Measurements from ENCODE around the gene NELFA.

NELFA gene

DNA sequence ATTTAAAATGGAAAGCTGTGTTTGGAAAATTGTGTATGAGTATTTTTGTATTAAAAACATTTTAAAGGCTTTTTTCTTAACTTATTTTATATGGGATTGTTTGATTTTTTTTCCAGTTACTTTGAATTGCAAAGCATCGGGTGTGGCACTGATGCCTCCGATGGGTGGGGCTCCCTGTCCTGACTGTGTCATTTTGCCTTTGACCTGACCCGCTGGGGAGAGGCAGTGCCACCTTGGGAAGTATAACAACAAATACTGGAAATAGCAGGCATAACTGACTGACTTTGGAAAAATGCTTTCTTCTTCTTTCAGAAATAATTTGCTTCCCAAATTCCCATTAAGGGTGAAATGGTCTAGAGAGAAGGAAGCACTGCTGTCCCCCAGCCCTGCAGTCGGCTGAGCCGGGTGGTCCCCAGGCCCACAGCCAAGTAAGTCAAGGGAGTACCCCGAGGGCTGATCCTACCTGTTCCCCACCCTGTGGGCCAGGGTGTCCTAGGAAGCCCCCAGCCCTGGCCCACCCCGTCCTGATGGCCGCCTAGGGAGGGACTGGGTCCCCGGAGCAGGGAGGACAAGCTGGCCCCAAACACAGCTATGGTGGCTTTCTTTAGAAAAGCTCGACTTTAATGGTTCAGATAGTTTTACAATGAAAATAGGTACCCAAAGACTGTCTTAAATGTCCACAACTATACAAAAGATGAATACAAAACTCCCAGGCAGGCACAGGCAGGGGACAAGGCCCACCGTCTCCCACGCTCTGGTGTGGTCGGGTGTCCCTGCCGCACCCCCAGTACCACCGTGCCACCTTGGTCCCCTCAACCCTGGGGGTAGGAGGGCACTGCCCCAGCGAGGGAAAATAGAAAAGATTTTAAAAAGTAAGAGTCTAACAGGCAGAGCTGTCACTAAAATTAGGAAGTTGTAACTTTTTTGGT lies 26.4 kb downstream of the NELFA start:
- no peak for FAIRE-seq

DNA sequence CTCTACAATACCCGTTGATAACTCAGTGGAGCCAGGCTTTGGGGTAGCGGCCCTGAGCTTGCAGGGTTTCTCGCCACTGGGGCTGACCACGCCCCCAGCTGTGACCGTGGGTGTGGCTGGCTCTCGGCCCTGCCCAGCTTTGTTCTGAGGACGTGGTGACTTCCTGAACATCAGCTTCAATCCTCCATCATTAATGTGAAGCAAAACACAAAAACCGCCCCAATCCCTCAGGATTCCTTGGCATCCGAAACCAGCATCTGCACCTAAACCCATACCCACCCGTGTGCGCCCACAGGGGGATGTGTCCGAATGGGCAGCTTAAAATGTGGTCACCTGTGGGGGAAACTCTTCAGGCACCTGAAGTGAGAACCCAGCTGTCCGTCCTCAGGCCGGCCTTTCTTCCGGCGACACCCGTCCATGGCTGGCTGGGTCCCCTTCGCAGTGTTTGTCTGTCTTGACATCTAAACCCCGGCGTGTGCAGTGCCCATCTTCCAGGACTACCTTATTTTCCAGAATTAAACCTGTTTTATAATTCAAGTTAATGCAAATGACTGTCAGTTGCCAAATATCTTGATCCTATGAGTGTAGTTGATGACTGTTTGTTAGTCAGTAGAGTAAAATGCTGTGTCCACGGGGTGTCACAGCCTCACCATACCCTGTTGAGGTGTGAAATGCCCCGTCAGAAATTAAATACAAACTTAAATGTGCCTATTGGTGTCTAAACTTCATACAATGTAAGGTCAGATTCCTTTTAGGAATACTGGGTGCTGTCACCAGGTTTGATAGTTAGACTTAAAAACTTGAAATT lies 27.3 kb downstream of the NELFA start:
- no peak for FAIRE-seq
- DNase-seq (ENCODE audit: low spot score): no peak

More for the DNA sequence above, 26.4 kb downstream of the NELFA start:
- no peak for DNase-seq (ENCODE audit: low spot score)

DNA sequence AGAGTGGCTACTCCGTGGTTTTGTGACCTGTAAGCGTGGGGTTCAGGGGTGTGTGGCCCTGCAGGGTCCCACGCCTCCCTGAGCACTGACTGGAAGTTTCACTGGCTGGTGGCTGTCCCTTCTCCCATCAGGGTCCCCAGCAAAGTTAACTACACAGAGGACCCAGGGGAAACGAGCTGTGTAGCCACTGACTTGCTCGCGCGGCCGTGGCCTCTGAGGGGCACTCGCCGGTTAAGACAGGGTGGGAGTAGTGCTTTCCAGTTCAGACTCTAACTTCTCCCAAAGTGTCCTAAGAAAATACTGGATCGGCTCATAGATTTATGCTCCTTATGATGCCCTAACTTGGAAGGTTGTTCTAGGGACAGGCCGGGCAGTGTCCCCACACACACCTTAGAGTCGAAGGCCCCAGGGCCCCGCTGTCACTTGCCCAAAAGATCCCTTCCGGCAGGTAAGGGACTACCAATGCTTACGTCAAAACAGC lies 28.2 kb downstream of the NELFA start:
- DNase-seq (ENCODE audit: low spot score) (no peak), FAIRE-seq (no peak)

DNA sequence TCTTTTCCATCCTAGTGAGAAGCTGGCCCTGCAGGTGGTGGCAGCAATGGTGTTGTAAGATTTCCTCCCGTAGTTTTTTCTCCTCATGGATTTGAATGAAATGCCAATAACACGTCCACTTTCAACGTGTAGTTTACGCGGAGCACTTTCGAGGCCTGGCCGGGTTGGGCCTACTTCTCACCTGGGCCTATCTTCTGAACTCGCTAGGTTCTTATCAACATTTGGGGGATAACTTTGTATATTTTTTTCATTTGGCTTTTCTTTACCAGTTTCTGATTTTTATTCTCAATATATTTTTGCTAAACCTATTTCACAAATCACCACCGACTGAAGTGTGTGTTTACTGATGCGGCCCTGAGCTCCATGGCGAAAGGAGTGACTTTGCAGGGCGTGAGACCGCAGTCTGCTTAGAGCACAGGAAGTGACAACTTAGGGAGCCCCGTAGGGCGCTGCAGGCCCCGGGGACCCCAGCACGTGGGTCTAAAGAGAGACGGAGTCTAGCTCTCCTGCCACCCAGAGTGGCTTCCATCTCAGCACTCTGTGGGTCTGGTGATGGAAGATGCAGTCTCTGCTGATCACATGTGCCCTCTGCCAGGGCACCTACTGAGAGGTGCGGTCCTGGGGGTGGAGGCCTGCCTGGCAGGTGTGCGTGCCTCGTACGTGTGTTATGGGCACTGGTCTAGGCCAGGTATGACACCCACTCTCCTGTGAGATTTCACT lies 29.1 kb downstream of the NELFA start:
- DNase-seq (ENCODE audit: low spot score): no peak
- no peak for FAIRE-seq

DNA sequence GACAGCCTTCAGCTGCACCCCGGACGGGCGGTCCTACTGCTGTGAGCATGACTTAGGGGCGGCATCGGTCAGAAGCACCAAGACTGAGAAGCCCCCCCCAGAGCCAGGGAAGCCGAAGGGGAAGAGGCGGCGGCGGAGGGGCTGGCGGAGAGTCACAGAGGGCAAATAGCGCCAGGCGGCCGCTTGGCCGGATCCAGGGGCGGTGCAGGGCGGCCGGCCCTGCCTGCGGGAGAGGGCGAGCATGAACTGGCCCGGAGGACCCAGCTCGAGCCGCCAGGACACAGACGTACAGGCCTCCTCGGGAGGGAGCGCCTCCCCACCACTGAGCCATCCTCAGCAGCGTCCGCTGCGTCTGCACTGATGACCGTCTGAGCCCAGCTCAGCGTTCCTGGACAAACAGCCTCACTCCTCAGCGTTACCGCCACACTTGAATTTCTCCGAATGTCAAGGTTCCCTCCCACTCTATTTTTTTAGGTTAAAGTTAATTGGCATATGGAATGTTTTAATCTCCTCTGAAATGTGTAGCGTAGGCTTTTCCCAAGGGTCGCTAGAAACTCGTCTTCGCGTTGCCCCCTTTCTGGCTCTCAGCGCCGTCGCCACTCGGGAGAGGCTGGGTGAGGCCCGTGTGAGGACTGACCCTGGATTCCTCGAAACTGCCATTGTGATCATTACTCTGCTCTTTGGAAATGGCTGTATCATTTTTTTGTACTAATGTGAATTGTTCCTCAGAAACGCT lies 29.9 kb downstream of the NELFA start:
- FAIRE-seq (no peak), DNase-seq (ENCODE audit: low spot score) (no peak)

DNA sequence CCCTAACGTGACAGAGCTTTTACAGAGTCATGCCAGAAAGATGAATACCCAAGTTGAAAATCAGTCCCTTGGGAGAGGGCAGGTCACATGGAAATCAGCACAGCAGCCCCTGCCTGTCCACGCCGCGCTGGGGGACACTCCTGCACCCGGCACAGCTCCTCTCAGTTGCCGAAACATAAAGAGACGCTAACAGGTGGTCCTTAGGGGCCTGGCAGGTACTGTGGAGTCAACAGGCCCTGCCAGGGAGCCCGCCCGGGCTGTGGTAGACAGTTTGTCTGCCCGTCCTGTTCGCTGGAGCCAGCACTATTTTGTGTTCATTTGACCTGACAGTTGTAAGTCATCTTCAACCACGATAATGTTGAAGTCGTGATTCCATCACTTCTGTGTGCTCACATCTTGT lies 30.5 kb downstream of the NELFA start:
- FAIRE-seq (no peak), DNase-seq (ENCODE audit: low spot score) (no peak)

DNA sequence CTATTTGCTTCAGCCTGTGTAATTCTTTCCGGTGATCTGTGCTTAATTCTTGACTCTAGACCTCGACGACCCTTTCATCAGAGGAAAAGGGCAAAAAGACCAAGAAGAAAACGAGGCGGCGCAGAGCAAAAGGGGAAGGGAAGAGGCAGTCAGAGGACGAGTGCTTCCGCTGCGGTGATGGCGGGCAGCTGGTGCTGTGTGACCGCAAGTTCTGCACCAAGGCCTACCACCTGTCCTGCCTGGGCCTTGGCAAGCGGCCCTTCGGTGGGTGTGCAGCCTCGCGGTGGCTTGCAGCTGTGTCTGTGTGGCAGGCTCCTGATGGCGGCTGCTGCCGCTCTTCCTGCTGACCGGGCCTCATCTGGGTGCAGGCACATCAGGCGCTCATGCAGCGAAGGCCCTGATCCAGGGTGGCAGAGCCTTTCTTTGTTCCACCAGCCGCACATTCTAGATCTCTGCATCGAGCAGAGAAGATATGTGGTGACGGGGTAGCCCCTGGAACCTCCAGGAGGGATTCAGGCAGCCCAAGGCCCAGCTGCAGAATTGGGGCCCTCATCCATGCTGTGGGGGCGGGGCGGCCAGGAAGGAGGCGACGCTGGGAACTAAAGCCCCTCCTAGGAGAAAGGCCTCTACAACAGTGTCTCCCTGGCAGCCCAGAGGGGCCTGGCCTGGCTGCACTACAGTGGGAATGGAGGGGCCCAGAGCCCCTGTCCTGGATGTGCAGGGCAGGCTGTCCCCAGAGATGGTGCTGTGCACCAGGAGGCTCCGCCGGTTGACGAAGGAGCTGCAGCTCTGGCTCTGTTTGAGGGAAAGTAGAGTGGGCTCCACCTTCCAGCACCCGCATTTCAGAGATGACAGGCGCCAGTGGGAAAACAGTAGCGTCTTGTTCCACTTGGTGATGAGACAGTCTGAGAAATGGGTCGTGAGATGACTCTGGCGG lies 32.1 kb downstream of the NELFA start:
- FAIRE-seq (no peak), DNase-seq (ENCODE audit: low spot score) (no peak)

DNA sequence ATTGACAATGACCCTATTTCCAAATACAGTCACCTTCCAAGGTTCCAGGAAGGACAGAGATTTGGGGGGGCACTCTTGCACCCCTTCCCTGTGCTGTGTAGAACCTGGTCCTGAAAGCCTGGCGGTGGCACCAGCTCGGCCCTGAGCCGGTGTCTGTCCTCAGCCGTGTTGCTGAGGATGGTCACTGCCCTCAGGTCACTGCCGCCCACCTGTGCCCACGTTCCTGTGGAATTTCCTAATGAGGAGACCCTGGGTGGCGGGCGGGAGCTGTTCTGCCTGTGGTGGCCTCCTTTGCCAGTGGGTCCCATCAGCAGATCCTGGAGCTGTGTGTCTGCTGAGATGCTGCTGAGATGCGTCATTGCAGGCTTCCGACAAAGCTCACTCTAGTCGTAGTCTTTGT lies 32.9 kb downstream of the NELFA start:
- no peak for DNase-seq (ENCODE audit: low spot score)
- no peak for FAIRE-seq

DNA sequence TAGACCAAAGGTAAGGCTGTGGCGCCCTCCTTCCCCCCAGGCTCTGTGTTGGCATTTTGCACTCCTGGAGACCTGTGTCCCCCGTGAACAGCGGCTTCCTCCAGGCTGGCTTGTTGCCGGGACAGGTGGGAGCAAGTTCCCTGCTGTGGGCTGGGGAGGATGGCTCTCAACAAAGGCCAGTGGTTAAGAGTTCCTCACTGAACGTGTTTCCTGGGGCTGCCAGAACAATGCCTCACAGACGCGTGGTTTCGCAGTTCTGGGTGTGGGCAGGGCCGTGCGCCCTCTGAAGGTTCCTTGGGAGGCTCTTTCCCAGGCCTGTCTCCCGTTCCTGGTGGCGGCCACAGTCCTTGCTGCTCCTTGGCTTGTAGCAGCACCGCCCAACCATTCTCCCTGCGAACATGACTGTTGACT lies 33.4 kb downstream of the NELFA start:
- DNase-seq (ENCODE audit: low spot score) (no peak), FAIRE-seq (no peak)

DNA sequence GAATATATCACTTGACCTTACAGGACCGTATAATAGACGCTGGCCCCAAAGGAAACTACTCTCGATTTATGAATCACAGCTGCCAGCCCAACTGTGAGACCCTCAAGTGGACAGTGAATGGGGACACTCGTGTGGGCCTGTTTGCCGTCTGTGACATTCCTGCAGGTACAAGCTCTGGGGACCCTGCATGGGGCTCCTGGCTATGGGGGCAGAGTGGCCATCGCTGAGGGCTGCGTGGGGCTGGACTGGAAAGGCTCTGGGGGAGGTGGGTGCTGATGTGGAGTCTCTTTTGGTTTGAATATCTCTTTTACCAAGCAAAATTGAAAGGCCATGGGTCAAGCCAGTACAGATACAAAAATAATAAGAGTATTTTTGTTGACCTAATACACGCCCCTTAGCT lies 33.9 kb downstream of the NELFA start:
- no peak for FAIRE-seq
- DNase-seq (ENCODE audit: low spot score): no peak

DNA sequence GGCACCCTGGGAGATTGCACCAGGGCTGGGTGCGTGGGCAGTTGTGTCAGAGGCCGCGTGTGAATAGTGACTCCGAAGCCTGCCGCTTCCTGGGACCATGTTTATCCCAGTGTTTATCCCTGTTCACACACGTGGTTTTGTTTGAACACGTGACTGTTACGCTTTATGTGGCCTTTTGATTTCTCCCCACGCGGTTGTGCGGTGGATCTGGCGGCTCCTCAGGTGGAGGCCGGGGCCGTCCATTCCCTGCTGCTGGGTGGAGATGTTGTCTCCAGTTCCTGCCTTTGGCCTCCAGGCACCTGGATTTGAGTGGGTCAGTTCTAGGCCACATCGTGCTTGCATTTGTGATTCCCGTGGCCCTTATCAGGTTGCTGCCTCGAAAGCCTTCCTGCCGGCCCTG lies 35.1 kb downstream of the NELFA start:
- no peak for DNase-seq (ENCODE audit: low spot score)
- FAIRE-seq: no peak

DNA sequence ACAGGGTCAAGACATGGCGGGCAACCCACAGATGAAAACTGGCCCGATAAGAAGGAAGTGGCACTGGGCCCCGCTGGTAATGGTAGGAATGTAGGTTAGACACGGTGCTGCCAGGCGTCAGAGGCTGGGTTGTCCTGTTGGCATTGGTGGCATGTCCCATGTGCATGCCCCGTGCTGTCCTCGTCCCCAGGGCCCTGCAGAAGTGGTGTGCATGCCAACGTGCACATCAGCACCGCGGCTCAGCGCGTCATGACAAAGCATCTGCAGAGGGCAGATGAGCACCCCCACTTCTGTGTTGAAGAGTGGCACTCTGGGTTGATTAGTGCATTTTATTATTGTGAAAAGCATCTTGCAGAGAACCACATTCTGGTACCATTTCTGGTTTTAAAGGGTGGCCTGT lies 35.6 kb downstream of the NELFA start:
- no peak for DNase-seq (ENCODE audit: low spot score)
- FAIRE-seq: no peak

DNA sequence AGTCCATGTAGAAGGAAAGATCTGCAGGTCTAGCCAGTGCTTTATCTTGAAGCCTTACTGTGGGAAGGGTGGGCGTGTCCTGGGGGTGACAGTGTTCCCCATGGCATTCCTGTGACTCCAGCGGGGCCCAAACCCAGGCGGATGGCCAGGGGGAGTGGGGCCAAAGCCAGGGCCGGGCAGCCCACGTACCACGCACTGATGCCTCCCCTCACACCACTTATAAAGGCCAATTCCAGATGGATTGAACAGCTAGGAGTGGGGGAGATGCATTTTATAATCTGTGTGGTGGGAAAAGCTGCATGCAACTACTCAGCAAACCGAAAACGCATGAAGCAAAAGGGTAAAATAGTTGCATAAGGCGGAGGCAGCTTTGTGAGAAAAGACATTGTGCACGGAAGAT lies 36.4 kb downstream of the NELFA start:
- FAIRE-seq (no peak), DNase-seq (ENCODE audit: low spot score) (no peak)

DNA sequence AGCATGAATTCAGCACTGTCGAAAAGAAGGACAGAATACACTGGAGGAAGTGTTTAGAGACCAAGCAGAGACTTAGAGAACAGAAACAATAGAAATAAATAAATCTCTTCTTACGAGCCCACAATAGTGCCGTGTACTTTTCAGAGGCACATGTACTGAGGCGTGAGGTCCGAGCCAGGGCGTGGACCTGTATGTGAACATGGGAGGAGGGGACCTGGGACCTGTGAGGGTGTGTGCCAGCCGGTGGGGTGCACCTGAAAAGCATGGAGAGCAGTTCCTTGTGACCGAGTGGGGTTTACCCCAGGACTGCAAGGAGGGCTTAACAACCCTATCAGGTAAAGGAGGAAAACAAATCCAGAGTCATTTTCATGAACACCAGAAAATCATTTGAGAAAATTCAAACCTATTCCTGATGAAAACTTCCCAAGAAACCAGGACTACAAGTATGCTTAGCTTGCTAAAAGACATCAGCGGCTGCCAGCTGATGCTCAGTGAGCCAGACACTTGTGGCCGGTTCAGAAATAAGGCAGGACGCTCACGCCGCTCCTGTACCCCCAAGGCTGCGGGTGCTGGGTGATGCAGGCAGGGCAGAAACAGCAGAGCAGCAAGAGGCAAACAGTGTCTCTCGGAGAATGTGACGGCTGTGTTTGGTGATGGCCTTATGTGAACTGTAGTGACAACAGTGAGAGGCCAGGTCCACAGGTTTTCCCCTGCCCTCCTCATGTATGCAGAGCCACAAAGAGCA lies 37.1 kb downstream of the NELFA start:
- FAIRE-seq (no peak), DNase-seq (ENCODE audit: low spot score) (no peak)

DNA sequence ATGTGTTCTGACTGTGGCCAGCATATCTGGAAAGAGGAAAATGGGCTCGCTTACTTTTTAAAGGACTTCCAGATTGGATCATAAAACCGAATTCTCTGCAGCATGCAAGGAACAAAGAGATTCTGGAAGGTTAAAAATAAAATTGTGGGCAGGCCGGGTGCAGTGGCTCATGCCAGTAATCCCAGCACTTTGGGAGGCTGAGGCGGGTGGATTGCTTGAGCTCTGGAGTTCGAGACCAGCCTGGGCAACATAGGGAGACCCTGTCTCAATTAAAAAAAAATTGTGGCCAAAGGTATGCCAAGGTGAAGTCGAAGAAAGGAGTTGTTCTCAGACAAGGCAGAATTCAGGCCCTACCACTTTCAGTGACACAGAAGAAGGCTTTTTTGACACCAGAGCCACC lies 37.8 kb downstream of the NELFA start:
- DNase-seq (ENCODE audit: low spot score) (no peak), FAIRE-seq (no peak)

DNA sequence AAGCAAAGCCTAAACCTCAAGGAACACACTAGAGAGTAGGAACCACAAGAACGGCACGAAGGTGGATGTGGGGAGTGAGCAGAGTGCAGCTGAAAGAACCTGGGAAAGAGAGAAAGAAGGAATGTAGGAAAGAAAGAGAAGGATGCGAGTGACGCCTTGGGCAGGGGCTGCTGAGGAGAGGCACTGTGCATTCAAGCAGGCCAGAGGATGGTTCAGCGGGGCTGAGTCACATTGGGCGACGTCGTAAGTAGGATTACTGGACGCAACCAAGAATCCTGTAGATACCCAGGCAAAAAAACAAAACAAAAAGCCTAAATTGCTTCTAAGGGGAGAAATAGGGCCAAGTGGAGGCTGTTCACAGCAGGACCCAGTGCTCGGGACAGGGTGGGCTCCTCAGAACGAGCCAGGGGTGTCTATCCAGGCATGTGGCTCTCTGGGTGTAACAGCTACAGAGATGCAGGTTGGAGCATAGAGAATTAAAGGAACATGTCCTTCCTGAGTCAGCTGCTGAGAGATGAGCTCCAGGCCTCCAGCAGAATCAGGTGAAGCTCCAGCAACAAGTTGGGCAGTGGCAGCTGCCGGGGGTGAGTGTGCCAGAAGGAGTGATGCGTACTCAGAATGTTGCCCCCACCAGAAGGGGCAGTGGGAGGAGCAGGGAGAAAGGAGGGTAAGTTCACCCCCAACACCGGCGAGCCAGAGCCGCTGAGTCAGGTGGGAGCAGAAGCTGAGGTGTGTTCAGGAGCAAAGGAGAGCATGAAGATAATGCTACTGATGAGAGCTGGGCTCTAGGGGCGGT lies 38.6 kb downstream of the NELFA start:
- no peak for DNase-seq (ENCODE audit: low spot score)
- no peak for FAIRE-seq

DNA sequence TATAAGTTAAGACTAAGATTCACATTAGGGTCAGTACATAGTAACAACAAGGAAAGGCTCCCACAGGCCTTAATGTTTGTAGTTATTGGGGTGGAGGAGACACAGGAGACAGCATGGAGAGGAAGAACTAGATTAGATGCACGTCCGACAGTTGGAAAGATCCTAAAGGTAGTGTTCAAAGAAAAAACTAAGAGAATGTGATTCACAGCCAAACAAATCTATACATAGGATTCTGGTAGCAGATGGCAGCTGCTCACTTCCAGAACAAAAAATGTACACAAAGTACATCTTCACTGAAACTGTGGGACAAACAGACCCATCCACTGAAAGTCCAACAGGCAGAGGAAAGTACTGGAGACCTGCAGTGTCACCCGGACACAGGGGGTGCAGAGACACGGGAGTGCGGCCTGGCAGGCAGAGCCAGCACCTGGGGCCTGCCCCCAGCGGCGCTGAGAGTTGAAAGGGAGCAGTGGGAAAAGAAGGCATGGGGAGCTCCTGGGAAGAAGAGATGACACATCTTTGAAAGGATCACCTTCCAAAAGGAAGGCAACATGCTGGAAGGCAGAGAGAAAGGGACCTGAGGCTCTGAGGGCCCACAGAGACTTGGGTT lies 40.0 kb downstream of the NELFA start:
- DNase-seq (ENCODE audit: low spot score) (no peak), FAIRE-seq (no peak)
